Sciatic nerve (tissue), 2 donors: ENCODE data around the gene STX1A. TPM values are rescaled to one million over a fixed set of nuclear protein-coding genes. Genes with fewer than 3 reads are reported as not detected.
A peak's percentile ranks its signal among the peaks of the same experiment; 100 is the strongest.
"Not testable (repeated sequence)": the region's sequence is repeated elsewhere in the genome, so short reads cannot be mapped to it uniquely, and the experiment has no call there.

ENCODE experiments used
- ATAC-seq: fragments of 200-7000 bp; cut with Tn5 transposase; one replicate; pipeline ENCODE4 v1.9.1; 2020; ENCODE audit warnings: mild to moderate bottlenecking, moderate library complexity
- DNase-seq: peaks from one replicate; pipeline ENCODE4 v3.0.0-alpha.2; 2020; ENCODE audit warnings: low spot score
- intact Hi-C: fragments of 100-400 bp; cut with DNase I; formaldehyde crosslinking; loops from one replicate; pipeline ENCODE4 v1.14.2; 2022
- microRNA-seq: library from miRNA; unstranded; fragments of <30 nt; microRNA quantifications from one replicate; pipeline ENCODE4 v1.2.0, GENCODE V29; 2020
- total RNA-seq: library from RNA; stranded (reverse); fragmentation: NEBNext Ultra II Directional; extraction: Animal tissue kit (Norgen Biotek cat#: 25700); gene quantifications from one replicate; pipeline ENCODE4 v1.2.1, GENCODE V29; 2021
- donor health status: DM: no; HTN: no; CAD: no.
- donor health status: DM: no; HTN: no; CAD: no.

STX1A gene
- total RNA-seq, 1 donor from 2014 or later = 7.5 TPM

- ATAC-seq = no peak
- intact Hi-C loops = loop anchor here (5.0 to 10.0 kb wide), 2 partner anchors 57 to 66 kb away; partner anchors contain the start of gene ABHD11
Measured at GRCh38 chr7:73669288-73669701, 50.2 kb downstream of the STX1A start.

GRCh38 chr7:73668886-73669230, 50.6 kb downstream of the STX1A start:
- no peak for DNase-seq
- intact Hi-C loops = loop anchor here (5.0 to 10.0 kb wide), 2 partner anchors 57 to 66 kb away; partner anchors contain the start of gene ABHD11

More at GRCh38 chr7:73669288-73669701, 50.2 kb downstream of the STX1A start:
- no peak for DNase-seq

GRCh38 chr7:73668103-73668885, 51.2 kb downstream of the STX1A start:
- DNase-seq (no peak), ATAC-seq (peak; percentile 5)
- intact Hi-C loops = loop anchor here (5.0 to 10.0 kb wide), 2 partner anchors 56 to 67 kb away; partner anchors contain the start of gene ABHD11

More at GRCh38 chr7:73668886-73669230, 50.6 kb downstream of the STX1A start:
- ATAC-seq = no peak

GRCh38 chr7:73667344-73668102, 51.9 kb downstream of the STX1A start, which contains the start of gene VPS37D:
VPS37D (plus strand) TSS chr7:73667831; CDS start chr7:73667959, 128 bp downstream.
- ATAC-seq = peak; percentile 96
- DNase-seq = peak; percentile 96
- intact Hi-C loops = loop anchor here (5.0 to 10.0 kb wide), 2 partner anchors 55 to 67 kb away; partner anchors contain the start of gene ABHD11

- ATAC-seq (no peak), DNase-seq (no peak)
- intact Hi-C loops = loop anchor here (10.0 kb wide), 1 partner anchor 72 kb away; the partner anchor contains the start of gene ABHD11
Measured at GRCh38 chr7:73663033-73663432, 56.4 kb downstream of the STX1A start.

GRCh38 chr7:73660594-73660993, 58.9 kb downstream of the STX1A start:
- intact Hi-C loops = loop anchor here (10.0 kb wide), 1 partner anchor 74 kb away; the partner anchor contains the start of gene ABHD11
- not testable (repeated sequence) for DNase-seq, ATAC-seq

DNA sequence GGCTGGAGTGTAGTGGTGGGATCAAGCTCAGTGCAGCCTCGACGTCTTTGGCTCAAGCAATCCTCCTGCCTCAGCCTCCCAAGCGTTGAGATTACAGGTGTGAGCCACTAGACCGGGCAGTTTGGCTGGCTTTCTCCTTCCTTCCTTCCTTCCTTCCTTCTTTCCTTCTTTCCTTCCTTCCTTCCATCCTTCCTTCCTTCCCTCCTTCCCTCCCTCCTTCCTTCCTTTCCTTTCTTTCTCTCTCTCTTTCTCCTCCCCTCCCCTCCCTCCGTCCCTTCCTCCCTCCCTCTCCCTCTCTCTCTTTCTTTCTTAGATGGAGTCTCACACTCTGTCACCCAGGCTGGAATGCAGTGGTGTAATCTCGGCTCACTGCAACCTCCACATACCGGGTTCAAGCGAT, 59.5 kb downstream of the STX1A start:
- intact Hi-C loops = loop anchor here (10.0 kb wide), 1 partner anchor 75 kb away; the partner anchor contains the start of gene ABHD11
- ATAC-seq (no peak), DNase-seq (no peak)

- DNase-seq, intact Hi-C loops, ATAC-seq: not testable (repeated sequence)
Measured at GRCh38 chr7:73655309-73655708, 64.2 kb downstream of the STX1A start.

DNA sequence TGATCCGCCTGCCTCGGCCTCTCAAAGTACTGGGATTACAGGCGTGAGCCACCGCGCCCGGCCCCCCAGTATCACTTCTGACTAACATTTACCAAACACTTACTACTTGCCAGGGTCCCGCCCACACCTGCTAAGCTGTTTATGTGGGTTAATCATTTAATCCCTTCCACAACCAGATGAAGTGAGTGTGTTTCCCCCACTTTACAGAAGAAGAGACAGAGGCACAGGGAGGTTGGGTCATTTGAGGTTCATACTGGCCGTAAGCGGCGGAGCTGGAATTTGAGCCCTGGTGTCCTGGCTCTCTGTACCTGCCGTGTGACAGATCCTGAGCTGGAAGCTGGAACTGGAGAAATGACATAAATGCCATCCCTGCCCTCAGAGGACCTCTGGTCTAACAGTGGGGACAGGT, 66.9 kb downstream of the STX1A start:
- intact Hi-C loops = no loop called here
- ATAC-seq = no peak

GRCh38 chr7:73650524-73650923, 68.9 kb downstream of the STX1A start:
- intact Hi-C loops = no loop called here
- DNase-seq (no peak), ATAC-seq (no peak)

More for the DNA sequence above, 66.9 kb downstream of the STX1A start:
- no peak for DNase-seq

- DNase-seq = no peak
- intact Hi-C loops = no loop called here
- no peak for ATAC-seq
Measured at GRCh38 chr7:73649576-73649975, 69.9 kb downstream of the STX1A start.

Small RNA genes within 50 kb of the gene (microRNA-seq; reads per million reads assigned to microRNA genes)
- gene MIR4284 = not detected

Other genes starting within 250 kb of the STX1A start
- gene BAZ1B, start 197.4 kb downstream of the STX1A start, total RNA-seq = 66.9 TPM
- 38.6 TPM for gene BCL7B, start 162.0 kb downstream of the STX1A start, total RNA-seq
- gene TBL2, start 141.1 kb downstream of the STX1A start, total RNA-seq = 27.1 TPM
- 23.8 TPM for gene MLXIPL, start 95.1 kb downstream of the STX1A start, total RNA-seq
- gene VPS37D, start 51.8 kb downstream of the STX1A start, total RNA-seq = 4.5 TPM
- gene DNAJC30, start 36.2 kb downstream of the STX1A start, total RNA-seq = 10.5 TPM
- gene BUD23, start 36.1 kb downstream of the STX1A start, total RNA-seq = 47.4 TPM
- gene ABHD11, start 19.1 kb upstream of the STX1A start, total RNA-seq = 10.7 TPM
- gene CLDN3, start 50.6 kb upstream of the STX1A start, total RNA-seq = not detected
- gene CLDN4, start 111.3 kb upstream of the STX1A start, total RNA-seq = 0.85 TPM
- gene METTL27, start 122.8 kb upstream of the STX1A start, total RNA-seq = 6.2 TPM
- not detected for gene TMEM270, start 141.5 kb upstream of the STX1A start, total RNA-seq